GM19238 (cell line): ENCODE measurements around the gene RLN1.
"Not testable (repeated sequence)": the region's sequence is repeated elsewhere in the genome, so short reads cannot be mapped to it uniquely, and the experiment has no call there.

Experiments
- DNase-seq: peaks from one replicate; pipeline ENCODE4 v3.0.0; 2011; ENCODE audit warnings: low spot score; ENCODE audit not compliant: insufficient read length

Gene RLN1

GRCh38 chr9:5338992-5339981, at the start of gene RLN1:
Gene RLN1 (minus strand): TSS chr9:5339876. CDS start chr9:5339746, 130 bp downstream.
- not testable (repeated sequence) for DNase-seq

- no peak for DNase-seq
Measured at GRCh38 chr9:5389109-5389732, 49.5 kb upstream of the RLN1 start.

GRCh38 chr9:5388026-5388819, 48.5 kb upstream of the RLN1 start:
- no peak for DNase-seq

- DNase-seq = no peak
Measured at GRCh38 chr9:5384436-5384835, 44.8 kb upstream of the RLN1 start.

GRCh38 chr9:5382479-5382878, 42.8 kb upstream of the RLN1 start:
- no peak for DNase-seq

GRCh38 chr9:5375790-5376477, 36.3 kb upstream of the RLN1 start:
- no peak for DNase-seq

- no peak for DNase-seq
Measured at GRCh38 chr9:5375091-5375490, 35.4 kb upstream of the RLN1 start.

GRCh38 chr9:5364294-5365024, 24.8 kb upstream of the RLN1 start:
- DNase-seq = no peak

- DNase-seq = no peak
Measured at GRCh38 chr9:5361326-5362010, 21.8 kb upstream of the RLN1 start.

- DNase-seq = no peak
Measured at GRCh38 chr9:5360341-5360740, 20.7 kb upstream of the RLN1 start.

GRCh38 chr9:5357431-5358105, 17.9 kb upstream of the RLN1 start:
- no peak for DNase-seq

- no peak for DNase-seq
Measured at GRCh38 chr9:5355817-5356216, 16.1 kb upstream of the RLN1 start.

- DNase-seq = no peak
Measured at GRCh38 chr9:5355226-5355625, 15.6 kb upstream of the RLN1 start.

GRCh38 chr9:5354184-5354583, 14.5 kb upstream of the RLN1 start:
- no peak for DNase-seq

GRCh38 chr9:5352637-5353248, 13.1 kb upstream of the RLN1 start:
- no peak for DNase-seq

- DNase-seq = no peak
Measured at GRCh38 chr9:5336688-5337087, 3.0 kb downstream of the RLN1 start.

- not testable (repeated sequence) for DNase-seq
Measured at GRCh38 chr9:5331276-5331675, 8.4 kb downstream of the RLN1 start.

- DNase-seq = no peak
Measured at GRCh38 chr9:5326893-5327548, 12.7 kb downstream of the RLN1 start.
